ENCODE results near the gene FBN2. TPM values are rescaled to one million over a fixed set of nuclear protein-coding genes. Genes with fewer than 3 reads are reported as not detected.

The FBN2 gene
- total RNA-seq, 1 experiment from 2014 or later = 0.42 TPM

DNA sequence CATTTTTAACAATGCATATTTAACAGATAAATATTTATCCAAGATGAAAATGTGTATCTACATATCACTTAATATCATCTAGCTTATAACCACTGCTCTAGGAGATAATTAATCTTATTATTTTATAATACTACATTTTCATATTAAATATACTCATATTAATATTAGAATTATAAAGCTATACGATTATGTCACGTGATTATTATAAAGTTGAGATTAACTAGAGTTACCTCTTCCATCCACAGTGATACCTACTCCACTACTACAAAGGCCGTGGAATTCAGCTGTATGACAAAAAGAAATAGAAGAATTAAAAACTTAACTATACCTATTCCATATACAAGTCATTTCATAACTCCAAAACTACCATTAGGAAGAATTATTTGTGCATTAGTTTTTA lies 171.9 kb downstream of the FBN2 start:
- Histone ChIP-seq H2AFZ (ENCODE audit: low read depth, low read length, poor library complexity, severe bottlenecking) (no peak overlapping the region), H3K4me1 (ENCODE audit: control insufficient read depth in 1 of 2, insufficient read depth in 2 of 2, low read length in 2 of 2) (no peaks in the 10 kb centered on the region), H4K20me1 (ENCODE audit: insufficient read depth) (no peaks in the 10 kb centered on the region), H3K9ac (ENCODE audit: low read length) (no peak overlapping the region), H3K36me3 (ENCODE audit: control insufficient read depth in 1 of 2, insufficient read depth in 2 of 2, low read length in 2 of 2) (no peaks in the 10 kb centered on the region), H3K27ac (ENCODE audit: low read depth, low read length) (no peak overlapping the region), H3K9me2 (ENCODE audit: insufficient read depth) (no peaks in the 10 kb centered on the region), H3K79me2 (ENCODE audit: insufficient read depth, low read length) (no peaks in the 10 kb centered on the region), H3K27me3 (ENCODE audit: insufficient read depth, low read length) (no peaks in the 10 kb centered on the region), H3K4me3 (replicated peaks in 1 of 2; ENCODE audit: low read depth in 1 of 2, low read length in 2 of 2) (no peak overlapping the region), H3K4me2 (ENCODE audit: low read length) (no peak overlapping the region), H3K9me3 (ENCODE audit: control insufficient read depth in 1 of 2, insufficient read depth in 1 of 2, low read depth in 1 of 2, low read length in 2 of 2) (no peaks in the 10 kb centered on the region)
- DNase-seq (ENCODE audit: low read depth, low spot score) (no peak), ATAC-seq (no peak)
- TF ChIP-seq SP1 (IDR thresholded peaks at IDR 0.05; ENCODE audit: low read depth) (no peak), TCF7L2 (IDR thresholded peaks at IDR 0.05; ENCODE audit: borderline replicate concordance, extremely low read depth, insufficient read depth, insufficient read length) (no peak), POLR2AphosphoS5 (IDR thresholded peaks at IDR 0.05; ENCODE audit: low read depth, low read length) (no peak), YY1 (IDR thresholded peaks at IDR 0.05; ENCODE audit: extremely low read depth, insufficient replicate concordance, low read depth, low read length) (no peak), RAD21 (IDR thresholded peaks at IDR 0.05; ENCODE audit: low read depth) (no peak), SRF (IDR thresholded peaks at IDR 0.05; ENCODE audit: low read depth) (no peak), ZFX (IDR thresholded peaks at IDR 0.05) (no peak), CBX3 (IDR thresholded peaks at IDR 0.05; ENCODE audit: low read depth) (no peak), EZH2phosphoT487 (IDR thresholded peaks at IDR 0.05; ENCODE audit: borderline replicate concordance) (no peak)
- TF ChIP-seq, protein P1, sequence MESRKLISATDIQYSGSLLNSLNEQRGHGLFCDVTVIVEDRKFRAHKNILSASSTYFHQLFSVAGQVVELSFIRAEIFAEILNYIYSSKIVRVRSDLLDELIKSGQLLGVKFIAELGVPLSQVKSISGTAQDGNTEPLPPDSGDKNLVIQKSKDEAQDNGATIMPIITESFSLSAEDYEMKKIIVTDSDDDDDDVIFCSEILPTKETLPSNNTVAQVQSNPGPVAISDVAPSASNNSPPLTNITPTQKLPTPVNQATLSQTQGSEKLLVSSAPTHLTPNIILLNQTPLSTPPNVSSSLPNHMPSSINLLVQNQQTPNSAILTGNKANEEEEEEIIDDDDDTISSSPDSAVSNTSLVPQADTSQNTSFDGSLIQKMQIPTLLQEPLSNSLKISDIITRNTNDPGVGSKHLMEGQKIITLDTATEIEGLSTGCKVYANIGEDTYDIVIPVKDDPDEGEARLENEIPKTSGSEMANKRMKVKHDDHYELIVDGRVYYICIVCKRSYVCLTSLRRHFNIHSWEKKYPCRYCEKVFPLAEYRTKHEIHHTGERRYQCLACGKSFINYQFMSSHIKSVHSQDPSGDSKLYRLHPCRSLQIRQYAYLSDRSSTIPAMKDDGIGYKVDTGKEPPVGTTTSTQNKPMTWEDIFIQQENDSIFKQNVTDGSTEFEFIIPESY (IDR thresholded peaks at IDR 0.05; ENCODE audit: extremely low read depth, insufficient replicate concordance, low read length) = no peak
- TF ChIP-seq, protein P2, sequence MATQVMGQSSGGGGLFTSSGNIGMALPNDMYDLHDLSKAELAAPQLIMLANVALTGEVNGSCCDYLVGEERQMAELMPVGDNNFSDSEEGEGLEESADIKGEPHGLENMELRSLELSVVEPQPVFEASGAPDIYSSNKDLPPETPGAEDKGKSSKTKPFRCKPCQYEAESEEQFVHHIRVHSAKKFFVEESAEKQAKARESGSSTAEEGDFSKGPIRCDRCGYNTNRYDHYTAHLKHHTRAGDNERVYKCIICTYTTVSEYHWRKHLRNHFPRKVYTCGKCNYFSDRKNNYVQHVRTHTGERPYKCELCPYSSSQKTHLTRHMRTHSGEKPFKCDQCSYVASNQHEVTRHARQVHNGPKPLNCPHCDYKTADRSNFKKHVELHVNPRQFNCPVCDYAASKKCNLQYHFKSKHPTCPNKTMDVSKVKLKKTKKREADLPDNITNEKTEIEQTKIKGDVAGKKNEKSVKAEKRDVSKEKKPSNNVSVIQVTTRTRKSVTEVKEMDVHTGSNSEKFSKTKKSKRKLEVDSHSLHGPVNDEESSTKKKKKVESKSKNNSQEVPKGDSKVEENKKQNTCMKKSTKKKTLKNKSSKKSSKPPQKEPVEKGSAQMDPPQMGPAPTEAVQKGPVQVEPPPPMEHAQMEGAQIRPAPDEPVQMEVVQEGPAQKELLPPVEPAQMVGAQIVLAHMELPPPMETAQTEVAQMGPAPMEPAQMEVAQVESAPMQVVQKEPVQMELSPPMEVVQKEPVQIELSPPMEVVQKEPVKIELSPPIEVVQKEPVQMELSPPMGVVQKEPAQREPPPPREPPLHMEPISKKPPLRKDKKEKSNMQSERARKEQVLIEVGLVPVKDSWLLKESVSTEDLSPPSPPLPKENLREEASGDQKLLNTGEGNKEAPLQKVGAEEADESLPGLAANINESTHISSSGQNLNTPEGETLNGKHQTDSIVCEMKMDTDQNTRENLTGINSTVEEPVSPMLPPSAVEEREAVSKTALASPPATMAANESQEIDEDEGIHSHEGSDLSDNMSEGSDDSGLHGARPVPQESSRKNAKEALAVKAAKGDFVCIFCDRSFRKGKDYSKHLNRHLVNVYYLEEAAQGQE (IDR thresholded peaks at IDR 0.05; ENCODE audit: low read depth) = no peak
- TF ChIP-seq, protein P3, sequence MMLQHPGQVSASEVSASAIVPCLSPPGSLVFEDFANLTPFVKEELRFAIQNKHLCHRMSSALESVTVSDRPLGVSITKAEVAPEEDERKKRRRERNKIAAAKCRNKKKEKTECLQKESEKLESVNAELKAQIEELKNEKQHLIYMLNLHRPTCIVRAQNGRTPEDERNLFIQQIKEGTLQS (IDR thresholded peaks at IDR 0.05) = no peak
- TF ChIP-seq, protein P4, sequence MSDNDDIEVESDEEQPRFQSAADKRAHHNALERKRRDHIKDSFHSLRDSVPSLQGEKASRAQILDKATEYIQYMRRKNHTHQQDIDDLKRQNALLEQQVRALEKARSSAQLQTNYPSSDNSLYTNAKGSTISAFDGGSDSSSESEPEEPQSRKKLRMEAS (IDR thresholded peaks at IDR 0.05) = no peak
- no TSS peak for BruUV-seq (replicated peaks)
- intact Hi-C loops (cut with micrococcal nuclease) = no loop called here
- RAD21 ChIA-PET (ENCODE audit: low non-redundant PET in 1 of 2, low total read pairs in 2 of 2, uncharacterized antibody in 2 of 2, unreplicated experiment in 2 of 2) = no interaction called here
- CTCF ChIA-PET = no interaction called here
- POLR2A ChIA-PET = no interaction called here
